GM18505 (cell line): Measurements from ENCODE around the gene STAB2.

ENCODE experiments used
- ATAC-seq: cut with Tn5 transposase; IDR thresholded peaks from one replicate; pipeline ENCODE4 v1.9.1; 2021; ENCODE audit not compliant: unreplicated experiment
- POLR2A ChIP-seq: IDR thresholded peaks from 4 replicates; pipeline ENCODE4 v1.6.1; 2011; ENCODE audit warnings: borderline replicate concordance; ENCODE audit not compliant: insufficient read depth, insufficient read length; ENCODE audit errors: extremely low read depth

The STAB2 gene

DNA sequence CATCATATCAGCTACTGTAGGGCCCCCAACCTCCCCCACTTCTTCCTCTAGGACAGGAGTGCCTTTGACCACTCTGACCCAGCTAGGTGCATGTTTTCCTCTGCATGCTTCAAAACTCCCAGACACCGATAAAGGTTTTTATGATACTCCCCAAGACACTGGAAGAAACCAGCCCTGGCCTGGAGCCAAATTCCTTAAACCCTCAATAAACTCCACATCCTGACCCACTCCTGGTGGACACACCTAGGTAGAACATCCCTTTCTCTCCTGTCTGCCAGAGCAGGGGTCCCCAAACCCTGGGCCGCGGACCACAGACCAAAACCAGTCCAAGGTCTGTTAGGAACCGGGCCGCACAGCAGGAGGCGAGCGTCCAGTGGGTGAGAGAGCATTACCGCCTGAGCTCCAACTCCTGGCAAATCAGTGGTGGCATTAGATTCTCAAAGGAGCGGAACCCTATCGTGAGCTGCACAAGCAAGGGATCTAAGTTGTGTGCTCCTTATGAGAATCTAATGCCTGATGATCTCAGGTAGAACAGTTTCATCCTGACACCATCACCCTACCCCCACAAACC is 204.4 kb downstream of the STAB2 start:
- no peak for ATAC-seq
- no peak for TF ChIP-seq POLR2A

DNA sequence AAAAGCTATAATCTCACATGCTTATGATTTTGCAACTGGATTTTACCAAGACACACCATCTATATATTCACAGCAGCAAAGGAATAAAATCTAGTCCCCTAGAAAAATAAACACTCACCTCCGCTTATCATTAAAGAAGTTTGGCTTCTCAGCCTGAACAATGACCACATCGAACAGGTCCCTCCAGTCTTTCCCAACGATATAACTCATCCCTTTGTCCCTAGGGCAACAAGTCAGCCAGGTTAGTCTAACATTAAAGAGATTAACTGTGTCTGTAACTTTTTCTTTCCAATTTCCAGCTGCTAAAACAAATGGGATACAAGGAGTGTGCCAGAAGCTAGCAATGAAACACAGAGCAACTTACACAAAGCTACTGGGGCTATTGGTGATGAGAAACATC is 206.0 kb downstream of the STAB2 start:
- no peak for ATAC-seq
- no peak for TF ChIP-seq POLR2A

GRCh38 chr12:103793512-103794045 is 206.5 kb downstream of the STAB2 start:
- TF ChIP-seq POLR2A = no peak
- no peak for ATAC-seq

DNA sequence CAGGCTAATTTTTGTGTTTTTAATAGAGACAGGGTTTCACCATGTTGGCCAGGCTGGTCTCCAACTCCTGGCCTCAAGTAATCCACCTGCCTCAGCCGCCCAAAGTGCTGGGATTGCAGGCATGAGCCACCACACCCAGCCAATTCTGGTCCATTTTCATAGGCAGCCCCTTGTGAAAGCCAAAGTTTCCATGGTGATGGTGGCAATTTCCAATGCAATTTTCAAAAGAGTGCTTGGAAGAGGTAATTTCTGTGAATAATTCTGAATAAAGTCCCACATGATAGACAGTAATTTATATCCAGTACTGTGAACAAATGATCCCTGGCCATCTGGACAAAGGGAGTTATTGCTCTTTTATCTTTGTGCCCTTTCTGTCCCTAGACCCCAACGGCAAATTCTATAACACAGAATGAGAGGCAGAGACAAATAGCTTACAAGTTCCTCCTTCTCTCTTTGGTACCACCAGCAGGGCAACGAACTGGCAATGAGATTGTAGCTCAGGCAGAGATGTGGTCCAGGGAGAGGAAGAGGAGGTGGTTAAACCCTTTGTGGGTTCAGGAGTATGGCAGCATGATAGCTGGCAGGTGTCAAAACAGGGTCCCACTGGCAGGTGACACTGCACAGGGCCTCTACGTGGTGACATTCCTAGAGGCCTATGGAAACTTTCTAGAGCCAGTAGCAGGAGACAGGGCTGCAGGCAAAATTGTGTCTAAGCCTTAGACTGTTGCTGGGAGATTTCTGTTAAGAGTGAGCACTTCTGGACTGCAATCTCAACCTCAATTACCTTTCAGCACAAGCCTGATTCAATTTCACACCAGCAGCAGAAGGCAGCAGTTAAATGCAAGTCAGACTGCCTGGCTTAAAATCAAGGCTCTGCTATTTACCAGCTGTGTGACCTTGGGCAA is 207.5 kb downstream of the STAB2 start:
- no peak for ATAC-seq

DNA sequence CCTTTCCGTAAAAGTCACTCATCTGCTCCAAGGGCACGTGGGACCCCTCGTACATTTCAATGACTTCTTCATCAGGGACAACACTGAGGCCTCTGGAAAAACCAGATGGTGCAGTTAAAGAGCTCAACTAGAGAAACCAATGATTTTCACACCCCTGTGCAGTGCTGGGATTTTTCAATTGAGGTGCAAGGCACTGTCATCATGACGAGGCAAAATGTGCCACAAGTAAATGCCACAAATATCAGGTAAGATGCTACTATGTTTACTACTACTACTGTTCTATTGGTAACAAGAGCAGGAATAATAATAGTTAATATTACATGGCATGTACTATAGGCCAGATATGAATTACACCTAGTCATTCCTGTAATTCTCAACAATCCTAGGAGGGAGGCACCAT is 211.5 kb downstream of the STAB2 start:
- no peak for TF ChIP-seq POLR2A

More for the DNA sequence above, 207.5 kb downstream of the STAB2 start:
- no peak for TF ChIP-seq POLR2A

DNA sequence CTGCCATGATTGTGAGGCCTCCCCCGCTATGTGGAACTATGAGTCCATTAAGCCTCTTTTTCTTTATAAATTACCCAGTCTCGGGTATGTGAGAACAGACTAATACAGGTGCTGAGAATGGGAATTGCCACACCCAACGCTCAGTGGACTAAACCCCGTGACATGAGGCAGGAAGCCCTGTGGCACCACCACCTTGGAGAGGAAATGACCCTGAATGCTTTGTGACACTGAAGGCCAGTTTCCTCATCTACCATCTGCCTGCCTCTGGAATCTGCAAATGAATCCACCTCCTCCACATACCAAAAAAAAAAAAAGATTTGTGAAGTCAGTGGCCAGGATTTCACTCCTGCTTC is 212.4 kb downstream of the STAB2 start:
- no peak for ATAC-seq

More for the DNA sequence above, 211.5 kb downstream of the STAB2 start:
- no peak for ATAC-seq

DNA sequence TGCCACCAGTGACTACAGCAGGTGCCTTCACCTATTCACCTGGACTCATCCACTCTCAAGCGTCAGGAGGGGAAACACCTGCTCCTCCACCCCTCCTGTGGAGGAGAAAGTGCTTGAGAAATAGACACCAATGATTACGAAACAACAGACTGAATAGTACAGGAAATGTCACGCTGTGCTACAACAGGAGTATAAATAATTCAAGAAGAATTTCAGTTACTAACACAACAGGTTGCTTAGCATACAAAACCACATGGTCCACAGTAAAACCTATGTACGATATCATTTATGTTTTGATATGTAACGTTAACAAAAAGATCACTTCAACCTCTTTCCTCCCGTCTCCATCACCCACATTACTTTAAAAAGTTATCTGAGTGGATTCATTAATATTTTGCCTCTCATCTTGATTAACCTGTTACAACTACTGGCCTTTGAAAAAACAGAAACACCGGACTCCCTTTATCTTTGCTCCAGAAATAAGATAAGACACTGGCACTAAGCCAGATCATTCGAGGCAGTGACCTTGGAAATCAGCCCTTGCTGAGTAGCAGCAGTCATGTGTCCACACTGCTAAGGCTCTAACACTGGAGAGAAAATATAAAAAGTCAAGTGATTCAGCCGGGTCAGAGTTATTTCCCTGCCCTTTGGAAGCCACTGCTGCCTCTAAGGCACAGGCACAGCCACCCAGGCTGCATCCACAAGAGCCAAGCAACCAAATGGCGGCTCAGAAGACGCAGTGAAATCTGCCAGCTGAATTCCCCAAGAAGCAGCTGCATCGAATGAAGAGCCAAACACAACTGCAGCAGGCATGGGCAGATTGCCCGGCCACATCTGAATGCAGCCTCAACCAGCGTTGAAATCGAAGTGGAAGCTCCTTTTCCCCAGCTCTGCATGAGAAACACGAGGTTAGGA is 213.0 kb downstream of the STAB2 start:
- TF ChIP-seq POLR2A = no peak
- ATAC-seq = no peak

More for the DNA sequence above, 212.4 kb downstream of the STAB2 start:
- TF ChIP-seq POLR2A = no peak

DNA sequence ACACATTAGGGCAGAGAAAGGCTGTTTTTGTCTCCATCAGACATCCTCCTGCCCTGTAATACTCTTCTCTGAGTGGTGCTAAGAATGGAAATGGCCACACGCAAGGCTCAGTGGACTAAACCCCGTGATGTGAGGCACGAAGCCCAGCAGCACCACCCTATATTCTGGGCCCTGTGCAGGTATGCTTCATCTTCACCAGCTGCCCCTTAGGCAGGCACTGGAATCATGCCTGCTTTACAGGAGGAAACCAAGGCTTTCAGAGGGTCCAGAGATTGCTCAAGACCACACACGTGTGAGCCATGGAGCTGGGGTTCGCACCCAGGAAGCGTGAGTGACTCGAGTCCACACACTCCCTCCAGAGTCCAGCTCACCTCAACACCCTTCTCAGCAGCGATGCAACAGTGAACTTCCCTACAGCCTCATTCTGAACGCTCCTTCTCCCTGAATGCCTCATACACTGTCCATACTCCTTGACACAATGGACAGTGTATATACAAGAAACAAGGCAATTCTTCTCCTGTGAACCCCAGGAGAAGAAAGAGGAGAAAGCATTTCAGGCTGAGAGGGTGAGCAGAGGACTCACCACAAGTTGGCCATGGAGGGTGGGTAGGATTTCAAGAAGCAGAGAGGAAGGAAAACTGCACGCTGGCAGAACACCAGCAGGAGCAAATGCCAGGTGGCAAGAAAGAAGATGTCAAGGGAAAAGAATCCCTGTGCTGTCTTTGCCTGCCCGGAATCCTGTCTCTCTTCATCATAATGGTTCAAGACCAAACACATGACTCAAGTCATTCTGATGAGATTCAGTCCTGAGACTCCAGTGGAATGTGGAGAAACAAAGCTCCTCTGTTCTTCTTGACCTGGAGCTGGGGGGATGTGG is 214.9 kb downstream of the STAB2 start:
- no peak for TF ChIP-seq POLR2A
- ATAC-seq = no peak

GRCh38 chr12:103802586-103802886 is 215.5 kb downstream of the STAB2 start:
- no peak for ATAC-seq

DNA sequence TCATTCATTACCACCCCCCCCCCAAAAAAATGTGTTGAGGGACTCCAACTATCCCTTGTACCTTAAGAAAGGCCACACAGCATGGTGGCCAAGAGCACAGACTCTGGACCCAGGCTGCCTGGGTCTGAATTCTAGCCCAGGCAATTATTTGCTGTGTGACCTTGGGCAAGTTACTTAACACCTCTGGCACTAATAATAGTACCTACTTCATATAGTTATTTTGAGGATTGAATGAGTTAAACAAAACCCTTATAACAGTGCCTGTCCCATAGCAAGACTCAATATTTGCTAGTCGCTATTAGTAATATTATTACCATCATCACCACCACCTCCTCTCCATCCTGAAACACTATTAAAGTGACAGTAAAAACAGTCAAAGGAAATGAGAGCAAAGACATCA is 216.8 kb downstream of the STAB2 start:
- no peak for TF ChIP-seq POLR2A
- ATAC-seq = no peak

More at GRCh38 chr12:103802586-103802886, 215.5 kb downstream of the STAB2 start:
- no peak for TF ChIP-seq POLR2A

GRCh38 chr12:103805655-103806360 is 218.7 kb downstream of the STAB2 start:
- no peak for TF ChIP-seq POLR2A
- ATAC-seq = no peak

- TF ChIP-seq POLR2A = no peak
- ATAC-seq = no peak
These were observed 219.7 kb downstream of the STAB2 start for GRCh38 chr12:103806803-103807202.
